ENCODE results near the gene GOSR2.

- TF ChIP-seq CTCF (IDR thresholded peaks at IDR 0.05; ENCODE audit: poor library complexity), result no peak
- no peak for TF ChIP-seq EZH2 (IDR thresholded peaks at IDR 0.05; ENCODE audit: borderline replicate concordance)
- no peak for TF ChIP-seq EZH2phosphoT487 (IDR thresholded peaks at IDR 0.05; ENCODE audit: low read depth, severe bottlenecking, unreplicated experiment)
Observed at GRCh38 chr17:46876926-46877325, 46.0 kb upstream of the GOSR2 start.

All from hepatocyte (in vitro differentiated cells).